HepG2 (cell line): ENCODE measurements around the gene RPL41. TPM values are rescaled to one million over a fixed set of nuclear protein-coding genes. Genes with fewer than 3 reads are reported as not detected.

Experiments
- HES4 ChIP-seq: sonication (generic); formaldehyde crosslinking; IDR thresholded peaks from 2 replicates; pipeline ENCODE4 v1.9.0; 2021; ENCODE audit warnings: mild to moderate bottlenecking, missing genetic modification reagents, borderline replicate concordance
- JUNB ChIP-seq: sonication (generic); formaldehyde crosslinking; IDR thresholded peaks from 2 replicates; pipeline ENCODE4 v1.8.0; 2022; ENCODE audit warnings: missing genetic modification reagents, mild to moderate bottlenecking, borderline replicate concordance
- ZBTB8A ChIP-seq: sonication (generic); formaldehyde crosslinking; IDR thresholded peaks from 2 replicates; pipeline ENCODE4 v1.4.0; 2020; ENCODE audit warnings: mild to moderate bottlenecking, low read depth, missing genetic modification reagents, borderline replicate concordance
- ZC3H13 ChIP-seq: sonication (generic); formaldehyde crosslinking; IDR thresholded peaks from 2 replicates; pipeline ENCODE4 v1.8.1; 2023; ENCODE audit warnings: mild to moderate bottlenecking, missing genetic modification reagents, moderate library complexity
- ZFY ChIP-seq: sonication (generic); formaldehyde crosslinking; IDR thresholded peaks from 2 replicates; pipeline ENCODE4 v1.4.0; 2020; ENCODE audit warnings: missing genetic modification reagents
- ZNF629 ChIP-seq: sonication (generic); formaldehyde crosslinking; conservative IDR thresholded peaks from 2 replicates; pipeline ENCODE4 v1.5.0; 2020; ENCODE audit warnings: missing genetic modification reagents
- ZNF703 ChIP-seq: sonication (generic); formaldehyde crosslinking; IDR thresholded peaks from 2 replicates; pipeline ENCODE4 v1.5.1; 2020; ENCODE audit warnings: missing genetic modification reagents, mild to moderate bottlenecking, moderate library complexity, borderline replicate concordance
- ZNF713 ChIP-seq: sonication (generic); formaldehyde crosslinking; IDR thresholded peaks from 2 replicates; pipeline ENCODE4 v1.4.0; 2020; ENCODE audit warnings: mild to moderate bottlenecking, missing genetic modification reagents
- polyA plus RNA-seq, 8 experiments: library from polyadenylated mRNA; depleted of rRNA in 3 of 8; stranded (reverse) in 7 of 8; unstranded in 1 of 8; fragments of >200 nt; fragmentation: Illumina TruSeq in 4 of 8; extraction: Trizol in 4 of 8; gene quantifications; 2 replicates each; pipeline versions ENCODE4 v1.2.1 to v1.2.3, GENCODE V29; 2011 to 2016; ENCODE audit warnings: low read depth in 4 of 8, missing spikeins in 1 of 8, mixed read lengths in 1 of 8; ENCODE audit not compliant: insufficient read depth in 1 of 8
- total RNA-seq, 5 experiments: library from RNA; depleted of rRNA; stranded (reverse); fragments of >200 nt; fragmentation: Illumina TruSeq; extraction: Trizol; gene quantifications; 2 replicates each; pipeline ENCODE4 v1.2.3, GENCODE V29; 2016; ENCODE audit warnings: low read depth in 1 of 5
- TF ChIP-seq, protein P1 (sequence below): sonication (generic); formaldehyde crosslinking; IDR thresholded peaks from 2 replicates; pipeline ENCODE4 v1.4.0; 2020; ENCODE audit warnings: missing genetic modification reagents, low read depth, mild to moderate bottlenecking, borderline replicate concordance
- TF ChIP-seq, protein P2 (sequence below): sonication (generic); formaldehyde crosslinking; IDR thresholded peaks from 2 replicates; pipeline ENCODE4 v1.9.0; 2021; ENCODE audit warnings: mild to moderate bottlenecking, missing genetic modification reagents

RPL41 gene
- total and polyA plus RNA-seq, 2 of the 13 experiments (the other 11 are each of a cell fraction or from before 2014, with no cell fraction given) = 4,012 to 7,670 TPM

DNA sequence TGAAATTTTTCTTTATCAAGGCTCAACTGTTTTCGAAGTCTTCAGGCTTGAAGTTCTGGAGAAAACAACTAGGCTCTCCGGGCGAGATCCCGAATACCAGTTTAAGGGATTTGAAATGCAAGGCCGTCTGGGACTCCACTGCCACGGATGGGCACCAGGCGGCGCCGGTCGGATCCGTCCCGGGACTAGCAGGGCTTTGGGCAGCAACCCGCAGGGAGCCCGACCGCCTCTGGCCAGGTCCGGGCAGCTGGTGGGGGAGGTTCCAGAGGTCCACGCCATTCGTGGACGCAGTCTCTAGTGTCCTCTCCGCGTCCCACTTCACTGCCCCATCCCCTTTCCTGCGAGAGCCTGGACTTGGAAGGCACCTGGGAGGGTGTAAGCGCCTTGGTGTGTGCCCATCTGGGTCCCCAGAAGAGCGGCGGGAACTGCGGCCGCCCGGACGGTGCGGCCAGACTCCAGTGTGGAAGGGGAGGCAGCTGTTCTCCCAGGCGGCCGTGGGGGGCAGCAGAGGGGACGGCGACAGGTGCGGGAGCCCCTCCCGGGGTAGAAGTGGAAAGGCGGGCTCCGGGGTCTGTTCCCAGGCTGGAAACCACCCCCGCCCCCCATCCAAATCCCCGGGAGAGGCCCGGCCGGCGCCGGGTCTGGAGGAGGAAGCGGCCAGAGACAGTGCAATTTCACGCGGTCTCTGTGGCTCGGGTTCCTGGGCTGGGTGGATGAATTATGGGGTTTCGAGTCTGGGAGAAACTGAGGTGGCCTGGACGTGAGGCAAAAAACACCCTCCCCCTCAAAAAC lies 37.3 kb upstream of the RPL41 start (continued):
- TF ChIP-seq, protein P1, sequence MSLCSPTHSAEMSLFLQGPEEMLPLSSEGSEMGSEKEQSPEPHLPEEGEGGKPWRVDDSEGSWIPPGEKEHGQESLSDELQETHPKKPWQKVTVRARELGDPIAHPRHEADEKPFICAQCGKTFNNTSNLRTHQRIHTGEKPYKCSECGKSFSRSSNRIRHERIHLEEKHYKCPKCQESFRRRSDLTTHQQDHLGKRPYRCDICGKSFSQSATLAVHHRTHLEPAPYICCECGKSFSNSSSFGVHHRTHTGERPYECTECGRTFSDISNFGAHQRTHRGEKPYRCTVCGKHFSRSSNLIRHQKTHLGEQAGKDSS = no peak; the same call in 1 of the 2 replicates
- TF ChIP-seq JUNB (CRISPR knock-in tag) = no peak
- TF ChIP-seq ZBTB8A = no peak
- no peak for TF ChIP-seq ZNF629 (CRISPR knock-in tag)
- no peak for TF ChIP-seq ZC3H13 (CRISPR knock-in tag)
- no peak for TF ChIP-seq HES4 (CRISPR knock-in tag)
- peak; percentile 11; the same call in 1 of the 2 replicates for TF ChIP-seq ZNF703 (CRISPR knock-in tag)
- no peak for TF ChIP-seq ZNF713
- TF ChIP-seq, protein P2, sequence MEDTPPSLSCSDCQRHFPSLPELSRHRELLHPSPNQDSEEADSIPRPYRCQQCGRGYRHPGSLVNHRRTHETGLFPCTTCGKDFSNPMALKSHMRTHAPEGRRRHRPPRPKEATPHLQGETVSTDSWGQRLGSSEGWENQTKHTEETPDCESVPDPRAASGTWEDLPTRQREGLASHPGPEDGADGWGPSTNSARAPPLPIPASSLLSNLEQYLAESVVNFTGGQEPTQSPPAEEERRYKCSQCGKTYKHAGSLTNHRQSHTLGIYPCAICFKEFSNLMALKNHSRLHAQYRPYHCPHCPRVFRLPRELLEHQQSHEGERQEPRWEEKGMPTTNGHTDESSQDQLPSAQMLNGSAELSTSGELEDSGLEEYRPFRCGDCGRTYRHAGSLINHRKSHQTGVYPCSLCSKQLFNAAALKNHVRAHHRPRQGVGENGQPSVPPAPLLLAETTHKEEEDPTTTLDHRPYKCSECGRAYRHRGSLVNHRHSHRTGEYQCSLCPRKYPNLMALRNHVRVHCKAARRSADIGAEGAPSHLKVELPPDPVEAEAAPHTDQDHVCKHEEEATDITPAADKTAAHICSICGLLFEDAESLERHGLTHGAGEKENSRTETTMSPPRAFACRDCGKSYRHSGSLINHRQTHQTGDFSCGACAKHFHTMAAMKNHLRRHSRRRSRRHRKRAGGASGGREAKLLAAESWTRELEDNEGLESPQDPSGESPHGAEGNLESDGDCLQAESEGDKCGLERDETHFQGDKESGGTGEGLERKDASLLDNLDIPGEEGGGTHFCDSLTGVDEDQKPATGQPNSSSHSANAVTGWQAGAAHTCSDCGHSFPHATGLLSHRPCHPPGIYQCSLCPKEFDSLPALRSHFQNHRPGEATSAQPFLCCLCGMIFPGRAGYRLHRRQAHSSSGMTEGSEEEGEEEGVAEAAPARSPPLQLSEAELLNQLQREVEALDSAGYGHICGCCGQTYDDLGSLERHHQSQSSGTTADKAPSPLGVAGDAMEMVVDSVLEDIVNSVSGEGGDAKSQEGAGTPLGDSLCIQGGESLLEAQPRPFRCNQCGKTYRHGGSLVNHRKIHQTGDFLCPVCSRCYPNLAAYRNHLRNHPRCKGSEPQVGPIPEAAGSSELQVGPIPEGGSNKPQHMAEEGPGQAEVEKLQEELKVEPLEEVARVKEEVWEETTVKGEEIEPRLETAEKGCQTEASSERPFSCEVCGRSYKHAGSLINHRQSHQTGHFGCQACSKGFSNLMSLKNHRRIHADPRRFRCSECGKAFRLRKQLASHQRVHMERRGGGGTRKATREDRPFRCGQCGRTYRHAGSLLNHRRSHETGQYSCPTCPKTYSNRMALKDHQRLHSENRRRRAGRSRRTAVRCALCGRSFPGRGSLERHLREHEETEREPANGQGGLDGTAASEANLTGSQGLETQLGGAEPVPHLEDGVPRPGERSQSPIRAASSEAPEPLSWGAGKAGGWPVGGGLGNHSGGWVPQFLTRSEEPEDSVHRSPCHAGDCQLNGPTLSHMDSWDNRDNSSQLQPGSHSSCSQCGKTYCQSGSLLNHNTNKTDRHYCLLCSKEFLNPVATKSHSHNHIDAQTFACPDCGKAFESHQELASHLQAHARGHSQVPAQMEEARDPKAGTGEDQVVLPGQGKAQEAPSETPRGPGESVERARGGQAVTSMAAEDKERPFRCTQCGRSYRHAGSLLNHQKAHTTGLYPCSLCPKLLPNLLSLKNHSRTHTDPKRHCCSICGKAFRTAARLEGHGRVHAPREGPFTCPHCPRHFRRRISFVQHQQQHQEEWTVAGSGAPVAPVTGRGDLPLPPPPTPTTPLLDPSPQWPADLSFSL (CRISPR knock-in tag) = no peak
- TF ChIP-seq ZFY (CRISPR knock-in tag) = peak; percentile 57
